Sigmoid colon (tissue), 7 donors: ENCODE measurements around the gene SPPL2B. TPM values are rescaled to one million over a fixed set of nuclear protein-coding genes. Genes with fewer than 3 reads are reported as not detected.

ENCODE experiments used
- DNase-seq: peaks from one replicate; pipeline ENCODE4 v3.0.0-alpha.2; 2019
- H3K27ac ChIP-seq, 4 donors: fragments of 200-600 bp; sonication (generic); one replicate each; pipeline ENCODE4 v1.5.1; 2016 to 2019; ENCODE audit warnings: mild to moderate bottlenecking in 1 of 4
- H3K27me3 ChIP-seq, 3 donors: fragments of 200-600 bp; sonication (generic); one replicate each; pipeline ENCODE4 v1.5.1; 2019; ENCODE audit warnings: mild to moderate bottlenecking in 1 of 3
- H3K36me3 ChIP-seq, 4 donors: fragments of 200-600 bp; sonication (generic); one replicate each; pipeline ENCODE4 v1.5.1; 2016 to 2019
- H3K4me1 ChIP-seq, 4 donors: fragments of 200-600 bp; sonication (generic); one replicate each; pipeline ENCODE4 v1.5.1; 2017 to 2019
- H3K4me3 ChIP-seq, 4 donors: fragments of 200-600 bp; sonication (generic); one replicate each; pipeline ENCODE4 v1.5.1; 2017 to 2019; ENCODE audit warnings: mild to moderate bottlenecking in 2 of 4, moderate library complexity in 1 of 4
- H3K9me3 ChIP-seq, 4 donors: fragments of 200-600 bp in 3 of 4; sonication (generic) in 3 of 4; one replicate each; pipeline versions ENCODE4 v1.5.1 to v1.6.1; 2013 to 2019
- EP300 ChIP-seq, 4 donors: sonication (generic); formaldehyde crosslinking; IDR thresholded peaks; one replicate each; pipeline ENCODE4 v1.6.1; 2017; ENCODE audit warnings: antibody characterized with exemption in 4 of 4
- POLR2A ChIP-seq, 2 donors: fragments of 450-650 bp; IDR thresholded peaks; one replicate each; pipeline ENCODE4 v1.6.1; 2016; ENCODE audit warnings: antibody characterized with exemption in 2 of 2, mild to moderate bottlenecking in 2 of 2, moderate library complexity in 2 of 2
- POLR2AphosphoS5 ChIP-seq, 4 donors: sonication (generic); formaldehyde crosslinking; IDR thresholded peaks; one replicate each; pipeline ENCODE4 v1.6.1; 2017; ENCODE audit warnings: antibody characterized with exemption in 4 of 4
- WGBS, 2 donors: extraction: QIAGEN DNeasy Blood & Tissue Kit; methylation state at CpG; one replicate each; pipeline ENCODE4 v1.1.7; 2013; 5-methylcytosine and 5-hydroxymethylcytosine counted together
- intact Hi-C: fragments of 100-400 bp; cut with DNase I; formaldehyde crosslinking; loops from one replicate; pipeline ENCODE4 v1.15.1; 2023
- polyA plus RNA-seq, 3 donors: library from polyadenylated mRNA; stranded (reverse); fragments of 200-250 nt; gene quantifications; one replicate each; pipeline ENCODE4 v1.2.3, GENCODE V29; 2013
- total RNA-seq, 4 donors: library from RNA; depleted of rRNA; stranded (reverse); fragments of >200 nt; gene quantifications; one replicate each; pipeline ENCODE4 v1.1.0, GENCODE V29; 2016
- TF ChIP-seq, protein P1 (sequence below), 4 experiments: fragments of 450-650 bp in 3 of 4; fragments of 200-600 bp in 1 of 4; IDR thresholded peaks; one replicate each; pipeline ENCODE4 v1.5.1; 2016 to 2019; ENCODE audit warnings: antibody characterized with exemption in 4 of 4, mild to moderate bottlenecking in 3 of 4, moderate library complexity in 2 of 4
- donor health status: healthy with polysubstance abuse.
- donor health status: Bipolar disorder and iron deficiency.
- donor health status: healthy.

SPPL2B gene
- total and polyA plus RNA-seq, 7 donors = 6.0 to 145 (median 17.1) TPM

DNA sequence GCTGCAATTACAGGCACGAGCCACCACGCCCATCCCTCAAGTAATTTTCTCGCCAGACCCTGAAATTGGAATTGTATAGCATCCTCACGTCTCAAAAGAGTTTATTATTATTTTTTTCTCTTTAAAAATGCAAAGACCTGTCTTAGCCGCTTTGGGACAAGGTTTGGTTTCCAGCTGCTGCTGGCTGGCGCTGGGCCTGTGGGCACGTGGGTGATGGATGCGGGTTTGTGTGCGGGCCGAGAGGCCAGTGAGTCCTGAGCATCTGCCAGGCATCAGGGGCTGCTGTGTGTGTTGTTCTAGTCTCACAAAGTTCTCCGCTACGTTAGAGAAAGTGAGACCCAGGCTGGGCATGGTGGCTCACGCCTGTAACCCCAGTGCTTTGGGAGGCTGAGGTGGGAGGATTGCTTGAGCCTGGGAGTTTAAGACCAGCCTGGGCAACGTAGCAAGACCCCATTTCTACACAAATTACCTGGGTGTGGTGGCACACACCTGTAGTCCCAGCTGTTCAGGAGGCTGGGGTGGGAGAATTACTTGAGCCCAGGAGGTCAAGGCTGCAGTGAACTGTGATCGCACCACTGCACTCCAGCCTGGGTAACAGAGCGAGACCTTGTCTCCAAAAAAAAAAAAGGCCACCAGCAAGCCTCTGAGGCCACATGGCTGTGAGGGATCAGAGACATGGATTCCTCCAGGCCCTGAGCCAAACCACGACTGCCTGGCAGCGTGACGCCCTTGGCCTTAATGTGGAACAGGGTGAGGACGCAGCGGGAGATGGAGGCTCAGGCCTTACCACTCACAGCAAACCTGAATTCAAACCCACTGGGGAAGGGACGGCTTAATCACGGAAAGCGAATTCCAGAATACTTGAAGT is 26.9 kb downstream of the SPPL2B start:
- peaks cover 3 to 8% (median 5%) of the 10 kb centered on the region in 3 donors for H3K27me3 ChIP-seq
- peaks cover 0 to 33% (median 5%) of the 10 kb centered on the region in 4 donors for H3K36me3 ChIP-seq
- H3K4me1 ChIP-seq = no peaks in the 10 kb centered on the region
- no peak overlapping the region for H3K4me3 ChIP-seq
- no peaks in the 10 kb centered on the region for H3K9me3 ChIP-seq
- intact Hi-C loops = no loop called here
- TF ChIP-seq POLR2A (IDR thresholded peaks at IDR 0.05) (no peak), POLR2AphosphoS5 (IDR thresholded peaks at IDR 0.05) (no peak), EP300 (IDR thresholded peaks at IDR 0.05) (no peak)
- TF ChIP-seq, protein P1, sequence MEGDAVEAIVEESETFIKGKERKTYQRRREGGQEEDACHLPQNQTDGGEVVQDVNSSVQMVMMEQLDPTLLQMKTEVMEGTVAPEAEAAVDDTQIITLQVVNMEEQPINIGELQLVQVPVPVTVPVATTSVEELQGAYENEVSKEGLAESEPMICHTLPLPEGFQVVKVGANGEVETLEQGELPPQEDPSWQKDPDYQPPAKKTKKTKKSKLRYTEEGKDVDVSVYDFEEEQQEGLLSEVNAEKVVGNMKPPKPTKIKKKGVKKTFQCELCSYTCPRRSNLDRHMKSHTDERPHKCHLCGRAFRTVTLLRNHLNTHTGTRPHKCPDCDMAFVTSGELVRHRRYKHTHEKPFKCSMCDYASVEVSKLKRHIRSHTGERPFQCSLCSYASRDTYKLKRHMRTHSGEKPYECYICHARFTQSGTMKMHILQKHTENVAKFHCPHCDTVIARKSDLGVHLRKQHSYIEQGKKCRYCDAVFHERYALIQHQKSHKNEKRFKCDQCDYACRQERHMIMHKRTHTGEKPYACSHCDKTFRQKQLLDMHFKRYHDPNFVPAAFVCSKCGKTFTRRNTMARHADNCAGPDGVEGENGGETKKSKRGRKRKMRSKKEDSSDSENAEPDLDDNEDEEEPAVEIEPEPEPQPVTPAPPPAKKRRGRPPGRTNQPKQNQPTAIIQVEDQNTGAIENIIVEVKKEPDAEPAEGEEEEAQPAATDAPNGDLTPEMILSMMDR (IDR thresholded peaks at IDR 0.05) = no peak
- no peak for DNase-seq
- 85 to 88% methylated on average over 24 of the region's 24 CpGs for WGBS, 2 donors
- H3K27ac ChIP-seq = no peak overlapping the region

DNA sequence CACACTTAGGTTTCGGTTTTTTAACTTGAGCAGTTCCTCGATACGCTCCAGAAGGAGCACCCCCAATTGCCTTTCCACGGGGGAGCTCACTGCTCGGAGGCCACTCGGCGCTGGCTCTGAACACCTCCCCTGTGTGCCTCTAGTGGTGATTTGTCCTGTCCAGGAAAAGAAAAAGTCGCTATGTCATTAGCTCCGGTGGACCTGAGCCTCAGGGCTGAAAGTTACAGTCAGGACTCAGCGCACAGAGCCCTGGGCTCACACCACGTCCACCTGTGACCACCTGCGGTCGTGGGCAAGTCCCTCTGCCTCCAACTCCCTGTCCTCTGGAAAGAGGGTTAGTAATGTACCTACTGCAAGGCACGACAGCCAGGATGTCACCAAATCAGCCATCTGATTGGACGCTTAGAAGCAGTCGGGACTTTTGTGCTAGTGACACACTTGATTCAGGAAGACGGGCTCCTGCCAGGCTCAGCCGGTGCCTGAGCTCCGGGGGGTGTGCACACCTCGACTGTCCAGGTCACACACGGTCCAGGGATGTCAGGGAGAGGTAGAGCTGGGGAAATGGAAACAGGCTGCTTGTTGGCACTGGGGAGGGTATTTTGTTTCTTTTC is 27.7 kb downstream of the SPPL2B start:
- Histone ChIP-seq H3K27me3 (peaks cover 5 to 14% (median 7%) of the 10 kb centered on the region in 3 donors), H3K27ac (no peak overlapping the region), H3K36me3 (peaks cover 0 to 25% (median 3%) of the 10 kb centered on the region in 4 donors), H3K4me1 (no peaks in the 10 kb centered on the region), H3K4me3 (no peak overlapping the region), H3K9me3 (no peaks in the 10 kb centered on the region)
- intact Hi-C loops = no loop called here
- no peak for DNase-seq
- 81 to 88% methylated on average over 21 of the region's 21 CpGs for WGBS, 2 donors
- TF ChIP-seq POLR2AphosphoS5 (IDR thresholded peaks at IDR 0.05) = no peak
- TF ChIP-seq, protein P1 (IDR thresholded peaks at IDR 0.05) = no peak
- no peak for TF ChIP-seq POLR2A (IDR thresholded peaks at IDR 0.05)
- no peak for TF ChIP-seq EP300 (IDR thresholded peaks at IDR 0.05)

DNA sequence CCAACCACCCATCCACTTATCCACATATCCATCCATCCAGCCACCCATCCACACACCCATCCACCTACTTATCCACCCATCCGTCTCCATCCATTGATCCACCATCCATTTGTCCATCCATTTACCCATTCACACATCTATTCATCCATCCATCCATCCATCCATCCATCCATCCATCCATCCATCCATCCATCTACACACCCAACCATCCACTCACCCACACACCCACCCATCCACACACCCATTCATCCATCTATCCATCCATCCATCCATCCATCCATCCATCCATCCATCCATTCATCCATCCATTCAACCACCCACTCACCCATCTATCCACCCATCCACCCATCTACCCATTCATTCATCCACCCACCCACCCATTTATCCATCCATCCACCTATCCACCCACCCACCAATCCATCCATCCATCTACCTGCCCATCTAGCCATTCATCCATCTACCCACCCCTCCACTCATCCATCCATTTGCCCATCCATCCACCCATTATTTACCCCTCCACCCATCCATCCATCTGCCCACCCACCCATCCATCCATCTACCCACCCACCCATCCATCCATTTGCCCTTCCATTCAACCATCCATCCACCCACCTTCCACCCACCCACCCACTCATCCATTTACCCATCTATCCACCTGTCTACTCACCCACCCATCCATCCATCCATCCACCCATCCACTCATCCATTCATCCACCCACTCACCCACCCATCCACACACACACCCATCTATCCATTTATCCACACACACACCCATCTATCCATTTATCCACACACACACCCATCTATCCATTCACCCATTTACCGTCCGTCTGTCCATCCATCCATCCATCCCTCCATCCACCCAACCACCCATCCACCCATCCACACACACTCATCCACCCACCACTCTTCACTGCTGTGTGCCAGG is 29.1 kb downstream of the SPPL2B start:
- peaks cover 0 to 5% (median 0%) of the 10 kb centered on the region in 4 donors for H3K4me1 ChIP-seq
- WGBS, 2 donors = 97% methylated on average over 3 of the region's 3 CpGs
- TF ChIP-seq POLR2A (IDR thresholded peaks at IDR 0.05) (no peak), EP300 (IDR thresholded peaks at IDR 0.05) (no peak)
- no peaks in the 10 kb centered on the region for H3K9me3 ChIP-seq
- intact Hi-C loops = no loop called here
- no peak for DNase-seq
- peaks cover 0 to 22% (median 3%) of the 10 kb centered on the region in 4 donors for H3K36me3 ChIP-seq
- no peak overlapping the region for H3K27ac ChIP-seq
- H3K27me3 ChIP-seq = peaks cover 10 to 28% (median 19%) of the 10 kb centered on the region in 3 donors
- no peak overlapping the region for H3K4me3 ChIP-seq

DNA sequence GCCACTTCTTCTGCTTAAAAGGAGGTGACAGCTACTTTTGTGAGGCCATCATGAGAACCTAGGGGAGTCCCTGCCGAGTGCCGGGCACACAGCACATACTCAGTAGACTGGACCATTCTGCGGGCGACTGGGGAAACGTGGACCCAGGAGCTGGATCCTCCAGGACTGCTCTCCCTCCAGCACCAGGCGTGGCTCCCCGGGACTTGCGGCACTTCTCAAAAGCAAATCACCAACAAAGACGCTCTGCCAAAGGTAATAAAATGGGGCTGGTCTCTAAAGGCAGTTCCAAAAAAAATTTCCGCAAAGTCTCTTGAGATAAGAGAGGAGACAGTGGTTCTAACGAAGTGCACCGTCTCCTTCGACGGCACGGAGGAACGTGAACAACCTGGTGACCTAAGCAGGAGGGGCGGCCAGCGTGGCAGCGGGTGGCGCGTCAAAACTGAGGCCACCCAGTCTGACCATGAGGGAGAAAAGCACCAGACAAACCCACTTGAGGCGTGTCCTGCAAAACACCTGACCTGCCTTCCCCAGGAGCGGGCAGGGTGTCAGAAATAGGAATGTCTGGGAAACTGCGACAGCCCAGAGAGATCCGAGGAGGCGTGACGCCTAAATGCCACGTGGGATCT is 30.2 kb downstream of the SPPL2B start:
- no peaks in the 10 kb centered on the region for H3K9me3 ChIP-seq
- 19 to 66% methylated on average over 28 of the region's 28 CpGs for WGBS, 2 donors
- no peak for DNase-seq
- peaks cover 0 to 5% (median 0%) of the 10 kb centered on the region in 4 donors for H3K4me1 ChIP-seq
- H3K27ac ChIP-seq = no peak overlapping the region
- no peak overlapping the region for H3K4me3 ChIP-seq
- H3K27me3 ChIP-seq = peaks cover 10 to 39% (median 31%) of the 10 kb centered on the region in 3 donors
- H3K36me3 ChIP-seq = peaks cover 0 to 13% (median 0%) of the 10 kb centered on the region in 4 donors
- no peak for TF ChIP-seq POLR2AphosphoS5 (IDR thresholded peaks at IDR 0.05)
- no peak for TF ChIP-seq POLR2A (IDR thresholded peaks at IDR 0.05)
- TF ChIP-seq, protein P1 (IDR thresholded peaks at IDR 0.05) = no peak
- TF ChIP-seq EP300 (IDR thresholded peaks at IDR 0.05) = no peak
- intact Hi-C loops = no loop called here
